T-helper 22 cell (primary cell): ENCODE results near the gene CA9.
"Not testable (repeated sequence)": the region's sequence is repeated elsewhere in the genome, so short reads cannot be mapped to it uniquely, and the experiment has no call there.

Source experiments
- DNase-seq: peaks from one replicate; pipeline ENCODE4 v3.0.0-alpha.2; 2020; ENCODE audit warnings: low read depth

CA9 gene

GRCh38 chr9:35673132-35674024, at the start of gene CA9:
TSS of gene CA9 (plus strand) at chr9:35673928. CDS start at chr9:35673960, 32 bp downstream.
- no peak for DNase-seq

- no peak for DNase-seq
These were observed 46.2 kb upstream of the CA9 start for GRCh38 chr9:35627575-35627974.

GRCh38 chr9:35628389-35628991, 45.2 kb upstream of the CA9 start:
- DNase-seq: no peak

GRCh38 chr9:35629597-35629996, 44.1 kb upstream of the CA9 start:
- DNase-seq: no peak

- no peak for DNase-seq
These were observed 38.0 kb upstream of the CA9 start for GRCh38 chr9:35635730-35636129.

GRCh38 chr9:35636135-35636876, 37.4 kb upstream of the CA9 start:
- no peak for DNase-seq

- DNase-seq: not testable (repeated sequence)
These were observed 36.9 kb upstream of the CA9 start for GRCh38 chr9:35636877-35637246.

- not testable (repeated sequence) for DNase-seq
These were observed 36.2 kb upstream of the CA9 start for GRCh38 chr9:35637427-35637955.

GRCh38 chr9:35638751-35639150, 35.0 kb upstream of the CA9 start:
- DNase-seq: not testable (repeated sequence)

GRCh38 chr9:35639225-35639624, 34.5 kb upstream of the CA9 start:
- DNase-seq: not testable (repeated sequence)

- no peak for DNase-seq
These were observed 34.1 kb upstream of the CA9 start for GRCh38 chr9:35639631-35640030.

- not testable (repeated sequence) for DNase-seq
These were observed 33.3 kb upstream of the CA9 start for GRCh38 chr9:35640431-35640830.

GRCh38 chr9:35641478-35641877, 32.2 kb upstream of the CA9 start:
- not testable (repeated sequence) for DNase-seq

GRCh38 chr9:35643046-35643445, 30.7 kb upstream of the CA9 start:
- no peak for DNase-seq

- DNase-seq: not testable (repeated sequence)
These were observed 28.0 kb upstream of the CA9 start for GRCh38 chr9:35645736-35646135.

- DNase-seq: no peak
These were observed 27.6 kb upstream of the CA9 start for GRCh38 chr9:35646153-35646532.

GRCh38 chr9:35646533-35647265, 27.0 kb upstream of the CA9 start:
- peak; percentile 84 for DNase-seq

GRCh38 chr9:35649431-35650340, 24.0 kb upstream of the CA9 start:
- peak; percentile 29 for DNase-seq

- no peak for DNase-seq
These were observed 23.2 kb upstream of the CA9 start, which contains the start of gene SIT1 for GRCh38 chr9:35650341-35651158. TSS of gene SIT1 (minus strand) at chr9:35650931. CDS start at chr9:35650853, 78 bp downstream.
